ENCODE measurements around the gene SOX15.

The SOX15 gene

DNA sequence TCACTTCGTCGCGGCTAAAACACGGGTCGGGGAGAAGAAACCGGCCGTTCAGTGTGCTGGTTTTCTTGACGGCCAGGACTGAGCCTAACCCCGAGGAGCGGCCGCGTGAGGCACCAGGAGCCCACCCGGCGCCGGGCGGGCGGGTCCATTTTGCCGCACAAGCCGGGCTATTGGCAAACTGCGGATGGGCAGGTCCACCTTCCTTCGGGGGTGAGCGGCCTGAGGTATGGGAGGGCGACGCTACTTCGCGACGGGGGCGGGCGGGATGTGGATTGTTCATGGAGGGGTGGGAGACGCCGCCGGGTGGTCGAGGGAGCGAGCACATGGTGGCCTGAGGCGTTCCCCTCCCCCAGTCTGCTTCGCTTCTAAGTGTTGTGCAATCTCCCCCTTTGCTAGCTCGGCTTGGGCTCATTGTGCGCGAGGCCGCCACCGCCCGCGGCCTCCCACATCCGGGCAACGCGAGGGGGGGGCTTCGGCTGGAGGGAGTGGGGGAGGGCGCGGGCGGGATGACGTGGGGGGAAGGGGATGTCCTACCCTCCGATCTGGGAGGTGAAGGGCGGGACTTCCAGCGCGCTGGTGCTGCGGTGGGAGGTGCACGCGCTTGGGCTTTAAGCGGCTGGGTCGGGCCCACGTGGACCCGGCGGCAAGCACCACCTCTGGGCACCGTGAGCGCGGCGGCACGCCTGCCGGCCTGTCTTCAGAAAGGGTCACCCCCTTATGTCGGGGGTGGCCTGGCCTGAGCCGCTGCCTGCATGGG lies 16.4 kb downstream of the SOX15 start:
- no peaks in the 10 kb centered on the region for H3K9me3 ChIP-seq (ENCODE audit: control insufficient read depth, insufficient read depth, low read depth, low read length)
- POLR2A ChIA-PET = interaction anchor here (0.6 to 8.2 kb wide), 22 partner anchors 8 to 358 kb away, joined by 3 to 98 read pairs (median 4); partner anchors contain the start of genes ATP1B2, CNTROB, FXR2 and MPDU1
- peak overlapping the region; percentile 98 for H3K27ac ChIP-seq (ENCODE audit: extremely low read depth, low read depth, low read length)
- H3K4me3 ChIP-seq (ENCODE audit: low read depth, low read length) = peak overlapping the region; percentile 97
- CTCF ChIA-PET = interaction anchor here (0.7 to 1.1 kb wide), 4 partner anchors 10 to 114 kb away, joined by 3 to 6 read pairs (median 4); partner anchors contain the start of genes MPDU1, TP53 and WRAP53
- H3K36me3 ChIP-seq (ENCODE audit: control insufficient read depth in 2 of 2, insufficient read depth in 1 of 2, low read length in 2 of 2) = peaks cover 65 to 86% of the 10 kb centered on the region in 2 experiments
- H3K4me1 ChIP-seq (ENCODE audit: control insufficient read depth, insufficient read depth, low read length) = peaks cover 5% of the 10 kb centered on the region
- TF ChIP-seq ZNF624 (tag by site-specific recombination; IDR thresholded peaks at IDR 0.05) = no peak
- TF ChIP-seq, protein P1, sequence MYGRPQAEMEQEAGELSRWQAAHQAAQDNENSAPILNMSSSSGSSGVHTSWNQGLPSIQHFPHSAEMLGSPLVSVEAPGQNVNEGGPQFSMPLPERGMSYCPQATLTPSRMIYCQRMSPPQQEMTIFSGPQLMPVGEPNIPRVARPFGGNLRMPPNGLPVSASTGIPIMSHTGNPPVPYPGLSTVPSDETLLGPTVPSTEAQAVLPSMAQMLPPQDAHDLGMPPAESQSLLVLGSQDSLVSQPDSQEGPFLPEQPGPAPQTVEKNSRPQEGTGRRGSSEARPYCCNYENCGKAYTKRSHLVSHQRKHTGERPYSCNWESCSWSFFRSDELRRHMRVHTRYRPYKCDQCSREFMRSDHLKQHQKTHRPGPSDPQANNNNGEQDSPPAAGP (tag by site-specific recombination; IDR thresholded peaks at IDR 0.05) = peak; percentile 93
- TF ChIP-seq ZFP69B (tag by site-specific recombination; IDR thresholded peaks at IDR 0.05) = peak; percentile 94
- no peak for TF ChIP-seq ZNF138 (tag by site-specific recombination; IDR thresholded peaks at IDR 0.05; ENCODE audit: borderline replicate concordance)
- peak; percentile 40; the same call in 1 of the 2 replicates for TF ChIP-seq ZNF596 (tag by site-specific recombination; IDR thresholded peaks at IDR 0.05)
- 0 out of 2 replicates have a peak, but pooled peaks have one; percentile 1 for TF ChIP-seq ZNF433 (tag by site-specific recombination; IDR thresholded peaks at IDR 0.05; ENCODE audit: low read depth)
- no peak for TF ChIP-seq ZNF37A (tag by site-specific recombination; IDR thresholded peaks at IDR 0.05)
- TF ChIP-seq, protein P2, sequence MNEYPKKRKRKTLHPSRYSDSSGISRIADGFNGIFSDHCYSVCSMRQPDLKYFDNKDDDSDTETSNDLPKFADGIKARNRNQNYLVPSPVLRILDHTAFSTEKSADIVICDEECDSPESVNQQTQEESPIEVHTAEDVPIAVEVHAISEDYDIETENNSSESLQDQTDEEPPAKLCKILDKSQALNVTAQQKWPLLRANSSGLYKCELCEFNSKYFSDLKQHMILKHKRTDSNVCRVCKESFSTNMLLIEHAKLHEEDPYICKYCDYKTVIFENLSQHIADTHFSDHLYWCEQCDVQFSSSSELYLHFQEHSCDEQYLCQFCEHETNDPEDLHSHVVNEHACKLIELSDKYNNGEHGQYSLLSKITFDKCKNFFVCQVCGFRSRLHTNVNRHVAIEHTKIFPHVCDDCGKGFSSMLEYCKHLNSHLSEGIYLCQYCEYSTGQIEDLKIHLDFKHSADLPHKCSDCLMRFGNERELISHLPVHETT (tag by site-specific recombination; IDR thresholded peaks at IDR 0.05) = peak; percentile 15; the same call in 1 of the 2 replicates
- peak; percentile 98 for TF ChIP-seq EGR2 (tag by site-specific recombination; IDR thresholded peaks at IDR 0.05; ENCODE audit: low read depth)
- peak; percentile 99 for TF ChIP-seq GLIS2 (tag by site-specific recombination; IDR thresholded peaks at IDR 0.05)
- TF ChIP-seq ZNF266 (tag by site-specific recombination; IDR thresholded peaks at IDR 0.05; ENCODE audit: low read depth) = no peak
- peak; percentile 47; the same call in 1 of the 2 replicates for TF ChIP-seq KLF10 (tag by site-specific recombination; IDR thresholded peaks at IDR 0.05)
- peak; percentile 98 for TF ChIP-seq ZNF398 (tag by site-specific recombination; IDR thresholded peaks at IDR 0.05)
- peak; percentile 81 for TF ChIP-seq ZIC2 (tag by site-specific recombination; IDR thresholded peaks at IDR 0.05)
- TF ChIP-seq ZFHX2 (tag by site-specific recombination; conservative IDR thresholded peaks at IDR 0.05) = peak; percentile 99
- 0 out of 2 replicates have a peak, but pooled peaks have one; percentile 13 for TF ChIP-seq IKZF3 (tag by site-specific recombination; IDR thresholded peaks at IDR 0.05)
- TF ChIP-seq ZNF324 (tag by site-specific recombination; IDR thresholded peaks at IDR 0.05) = peak; percentile 79
- TF ChIP-seq BCL11B (tag by site-specific recombination; IDR thresholded peaks at IDR 0.05; ENCODE audit: low read depth) = peak; percentile 38; the same call in 1 of the 2 replicates
- no peak; the same call in 1 of the 2 replicates for TF ChIP-seq ZNF18 (tag by site-specific recombination; IDR thresholded peaks at IDR 0.05)
- no peak for TF ChIP-seq ZNF555 (tag by site-specific recombination; conservative IDR thresholded peaks at IDR 0.05)
- TF ChIP-seq, protein P3, sequence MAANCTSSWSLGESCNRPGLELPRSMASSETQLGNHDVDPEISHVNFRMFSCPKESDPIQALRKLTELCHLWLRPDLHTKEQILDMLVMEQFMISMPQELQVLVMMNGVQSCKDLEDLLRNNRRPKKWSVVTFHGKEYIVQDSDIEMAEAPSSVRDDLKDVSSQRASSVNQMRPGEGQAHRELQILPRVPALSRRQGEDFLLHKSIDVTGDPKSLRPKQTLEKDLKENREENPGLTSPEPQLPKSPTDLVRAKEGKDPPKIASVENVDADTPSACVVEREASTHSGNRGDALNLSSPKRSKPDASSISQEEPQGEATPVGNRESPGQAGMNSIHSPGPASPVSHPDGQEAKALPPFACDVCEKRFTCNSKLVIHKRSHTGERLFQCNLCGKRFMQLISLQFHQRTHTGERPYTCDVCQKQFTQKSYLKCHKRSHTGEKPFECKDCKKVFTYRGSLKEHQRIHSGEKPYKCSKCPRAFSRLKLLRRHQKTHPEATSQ (tag by site-specific recombination; IDR thresholded peaks at IDR 0.05) = peak; percentile 66; the same call in 1 of the 2 replicates
- TF ChIP-seq, protein P4, sequence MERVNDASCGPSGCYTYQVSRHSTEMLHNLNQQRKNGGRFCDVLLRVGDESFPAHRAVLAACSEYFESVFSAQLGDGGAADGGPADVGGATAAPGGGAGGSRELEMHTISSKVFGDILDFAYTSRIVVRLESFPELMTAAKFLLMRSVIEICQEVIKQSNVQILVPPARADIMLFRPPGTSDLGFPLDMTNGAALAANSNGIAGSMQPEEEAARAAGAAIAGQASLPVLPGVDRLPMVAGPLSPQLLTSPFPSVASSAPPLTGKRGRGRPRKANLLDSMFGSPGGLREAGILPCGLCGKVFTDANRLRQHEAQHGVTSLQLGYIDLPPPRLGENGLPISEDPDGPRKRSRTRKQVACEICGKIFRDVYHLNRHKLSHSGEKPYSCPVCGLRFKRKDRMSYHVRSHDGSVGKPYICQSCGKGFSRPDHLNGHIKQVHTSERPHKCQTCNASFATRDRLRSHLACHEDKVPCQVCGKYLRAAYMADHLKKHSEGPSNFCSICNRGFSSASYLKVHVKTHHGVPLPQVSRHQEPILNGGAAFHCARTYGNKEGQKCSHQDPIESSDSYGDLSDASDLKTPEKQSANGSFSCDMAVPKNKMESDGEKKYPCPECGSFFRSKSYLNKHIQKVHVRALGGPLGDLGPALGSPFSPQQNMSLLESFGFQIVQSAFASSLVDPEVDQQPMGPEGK (tag by site-specific recombination; IDR thresholded peaks at IDR 0.05) = peak; percentile 96
- no peak for TF ChIP-seq FEZF1 (tag by site-specific recombination; IDR thresholded peaks at IDR 0.05)
- no peak for TF ChIP-seq ZNF654 (tag by site-specific recombination; IDR thresholded peaks at IDR 0.05; ENCODE audit: low read depth)
- TF ChIP-seq ZNF560 (tag by site-specific recombination; IDR thresholded peaks at IDR 0.05; ENCODE audit: borderline replicate concordance) = no peak
- TF ChIP-seq KLF7 (tag by site-specific recombination; IDR thresholded peaks at IDR 0.05; ENCODE audit: borderline replicate concordance) = peak; percentile 73; the same call in 1 of the 2 replicates
- TF ChIP-seq KLF16 (tag by site-specific recombination; IDR thresholded peaks at IDR 0.05) = peak; percentile 83
- peak; percentile 94 for TF ChIP-seq ZBTB8A (tag by site-specific recombination; IDR thresholded peaks at IDR 0.05)
